K562 (cell line): ENCODE results near the gene OSGEP. TPM values are rescaled to one million over a fixed set of nuclear protein-coding genes. Genes with fewer than 3 reads are reported as not detected.

Experiments used
- ATAC-seq: fragments of 200-7000 bp; cut with Tn5 transposase; 3 replicates; pipeline ENCODE4 v1.9.1; 2020; ENCODE audit warnings: moderate library complexity
- BruUV-seq: library from RNA; stranded (reverse); fragments of 400-500 nt; replicated peaks from 2 replicates; lab custom pipeline; 2021; lab: Mats Ljungman, UMichigan
- CTCF ChIA-PET: fragments of 300-600 bp; formaldehyde crosslinking; extraction: SDS; loops from one replicate; lab custom pipeline; 2021; ENCODE audit warnings: low intra/inter-chr PET ratio; lab: Yijun Ruan, JAX
- POLR2A ChIA-PET: fragments of 300-600, 350-650 bp; sonication (Branson Sonifier 250); formaldehyde crosslinking; extraction: SDS; loops from one replicate; lab custom pipeline; 2021; ENCODE audit warnings: antibody characterized with exemption, inconsistent platforms; lab: Yijun Ruan, JAX
- DNase-seq, 4 experiments: peaks; one replicate each; pipeline versions ENCODE4 v3.0.0 to v3.0.0-alpha.2; 2011 to 2018; ENCODE audit warnings: low spot score in 3 of 4, mixed read lengths in 3 of 4; ENCODE audit errors: extremely low read depth in 1 of 4
- FAIRE-seq: peaks from 2 replicates; lab custom pipeline; 2011; peaks lifted over from hg19 to GRCh38; lab: Jason Lieb, UNC
- H2AFZ ChIP-seq: 2 replicates; pipeline ENCODE4 v1.6.0; 2011; ENCODE audit warnings: low read depth, low read length, control low read depth, inconsistent platforms
- H3K27ac ChIP-seq: fragments of 200-600 bp; 3 replicates; pipeline ENCODE4 v1.8.0; 2011; ENCODE audit warnings: low read depth, mild to moderate bottlenecking, control low read depth, inconsistent platforms, low read length, moderate library complexity, mixed read lengths; ENCODE audit errors: extremely low read depth
- H3K27me3 ChIP-seq, 2 experiments: fragments of 300-600 bp in 1 of 2; 2 replicates in 1 of 2; 3 replicates in 1 of 2; pipeline versions ENCODE4 v1.6.0 to v1.8.0; 2011; ENCODE audit warnings: inconsistent platforms in 2 of 2, low read length in 2 of 2, mild to moderate bottlenecking in 1 of 2, mixed read lengths in 1 of 2, moderate library complexity in 1 of 2; ENCODE audit not compliant: control insufficient read depth in 2 of 2, insufficient read depth in 2 of 2
- H3K36me3 ChIP-seq: fragments of 300-600 bp; 3 replicates; pipeline ENCODE4 v1.8.0; 2011; ENCODE audit warnings: mild to moderate bottlenecking, low read length, inconsistent platforms; ENCODE audit not compliant: control insufficient read depth, insufficient read depth
- H3K4me1 ChIP-seq, 2 experiments: fragments of 200-600 bp in 1 of 2; replicated peaks in 1 of 2; 2 replicates in 1 of 2; 3 replicates in 1 of 2; pipeline versions ENCODE4 v1.5.1 to v1.8.0; 2011; ENCODE audit warnings: inconsistent platforms in 2 of 2, low read length in 2 of 2, mild to moderate bottlenecking in 1 of 2, mixed read lengths in 1 of 2, moderate library complexity in 1 of 2; ENCODE audit not compliant: control insufficient read depth in 2 of 2, insufficient read depth in 2 of 2
- H3K4me2 ChIP-seq: 2 replicates; pipeline ENCODE4 v1.6.1; 2011; ENCODE audit warnings: low read length, control low read depth, inconsistent platforms, mixed read lengths; ENCODE audit not compliant: insufficient read depth
- H3K4me3 ChIP-seq: fragments of 200-600 bp; sonication (generic), shearing (Covaris generic); 2 replicates; pipeline ENCODE4 v1.5.1; 2016; ENCODE audit warnings: control low read depth, inconsistent platforms
- H3K79me2 ChIP-seq: fragments of 200-600 bp; 3 replicates; pipeline ENCODE4 v1.8.0; 2011; ENCODE audit warnings: low read length, inconsistent platforms; ENCODE audit not compliant: control insufficient read depth, insufficient read depth
- H3K9ac ChIP-seq, 2 experiments: 2 replicates each; pipeline versions ENCODE4 v1.6.0 to v1.6.1; 2011; ENCODE audit warnings: low read depth in 2 of 2, low read length in 2 of 2, control low read depth in 1 of 2, inconsistent platforms in 1 of 2, mild to moderate bottlenecking in 1 of 2, mixed read lengths in 1 of 2; ENCODE audit not compliant: insufficient read depth in 1 of 2
- H3K9me1 ChIP-seq: one replicate; pipeline ENCODE4 v1.6.0; 2011; ENCODE audit warnings: inconsistent platforms, mild to moderate bottlenecking, low read length, moderate library complexity; ENCODE audit not compliant: control insufficient read depth, insufficient read depth
- H3K9me3 ChIP-seq: replicated peaks from 2 replicates; pipeline ENCODE4 v1.5.1; 2011; ENCODE audit warnings: low read depth, low read length, inconsistent platforms; ENCODE audit not compliant: control insufficient read depth, insufficient read depth
- H4K20me1 ChIP-seq: replicated peaks from 2 replicates; pipeline ENCODE4 v1.6.1; 2011; ENCODE audit warnings: low read length, inconsistent platforms, mixed read lengths; ENCODE audit not compliant: control insufficient read depth, insufficient read depth
- KDM4B ChIP-seq, 2 experiments: fragments of 450-650 bp in 1 of 2; sonication (generic) in 1 of 2; IDR thresholded peaks; 2 replicates each; pipeline ENCODE4 v1.6.1; 2016 to 2017; ENCODE audit warnings: borderline replicate concordance in 2 of 2, antibody characterized with exemption in 1 of 2, low read depth in 1 of 2, mild to moderate bottlenecking in 1 of 2
- NFATC3 ChIP-seq: fragments of 450-650 bp; IDR thresholded peaks from 2 replicates; pipeline ENCODE4 v1.6.1; 2017; ENCODE audit warnings: mild to moderate bottlenecking
- PTRF ChIP-seq: fragments of 450-650 bp; IDR thresholded peaks from 2 replicates; pipeline ENCODE4 v1.6.1; 2016; ENCODE audit warnings: mild to moderate bottlenecking, missing genetic modification characterization, missing compliant biosample characterization
- RBM22 ChIP-seq: fragments of 200-400 bp; formaldehyde crosslinking; IDR thresholded peaks from 2 replicates; pipeline ENCODE4 v1.6.1; 2018; ENCODE audit warnings: low read length, low read depth; ENCODE audit not compliant: poor library complexity, severe bottlenecking
- TSC22D4 ChIP-seq: fragments of 450-650 bp; IDR thresholded peaks from 2 replicates; pipeline ENCODE4 v1.6.1; 2016; ENCODE audit warnings: missing genetic modification characterization, missing biosample characterization, control low read depth
- ZNF445 ChIP-seq: fragments of 250-450 bp; sonication (Bioruptor Pico); IDR thresholded peaks from 2 replicates; pipeline ENCODE4 v1.4.0; 2020; ENCODE audit warnings: low read depth, mild to moderate bottlenecking, moderate library complexity
- WGBS: fragments of 100-300 bp; shearing (Covaris generic); methylation state at CpG from one replicate; pipeline ENCODE4 v1.1.6; 2016; ENCODE audit warnings: low coverage, mixed read lengths; ENCODE audit not compliant: insufficient coverage; ENCODE audit errors: missing lambda C conversion rate; 5-methylcytosine and 5-hydroxymethylcytosine counted together
- in situ Hi-C: fragments of 300-500 bp; cut with MboI; formaldehyde crosslinking; loops from 4 replicates; pipeline ENCODE4 v1.15.0; 2018; ENCODE audit warnings: inconsistent platforms, mixed read lengths
- intact Hi-C: fragments of 100-400 bp; cut with micrococcal nuclease; formaldehyde crosslinking; loops from 2 replicates; pipeline ENCODE4 v1.14.2; 2022
- polyA plus RNA-seq, 8 experiments: library from polyadenylated mRNA; depleted of rRNA in 4 of 8; stranded (reverse) in 5 of 8; unstranded in 3 of 8; fragments of >200 nt; fragmentation: Nextera tagmentation in 2 of 8; fragmentation: Illumina TruSeq in 1 of 8; extraction: Ambion mirVana in 2 of 8; extraction: Trizol in 1 of 8; gene quantifications; 2 replicates each; pipeline versions ENCODE4 v1.2.1 to v1.2.3, GENCODE V29; 2011 to 2014; ENCODE audit warnings: inconsistent platforms in 1 of 8, missing spikeins in 1 of 8
- total RNA-seq, 7 experiments: library from RNA; depleted of rRNA in 6 of 7; stranded (reverse); fragments of >200 nt in 6 of 7; fragmentation: Illumina TruSeq in 2 of 7; extraction: Trizol in 2 of 7; gene quantifications; 2 replicates each; pipeline versions ENCODE4 v1.2.1 to v1.2.3, GENCODE V29; 2011 to 2021; ENCODE audit warnings: low replicate concordance in 1 of 7
- TF ChIP-seq, protein P1 (sequence below): sonication (generic); formaldehyde crosslinking; IDR thresholded peaks from 2 replicates; pipeline ENCODE4 v1.8.0; 2023; ENCODE audit warnings: mild to moderate bottlenecking, missing genetic modification reagents
- TF ChIP-seq, protein P2 (sequence below): fragments of 450-650 bp; IDR thresholded peaks from 2 replicates; pipeline ENCODE4 v1.6.1; 2016; ENCODE audit warnings: borderline replicate concordance
- TF ChIP-seq, protein P3 (sequence below): fragments of 250-450 bp; sonication (Bioruptor Pico); IDR thresholded peaks from 2 replicates; pipeline ENCODE4 v1.4.0; 2020

Gene OSGEP
- total and polyA plus RNA-seq, 9 of the 15 experiments (the other 6 are each of a cell fraction or from before 2014, with no cell fraction given): 32.1 to 59.2 (median 44.1) TPM

DNA sequence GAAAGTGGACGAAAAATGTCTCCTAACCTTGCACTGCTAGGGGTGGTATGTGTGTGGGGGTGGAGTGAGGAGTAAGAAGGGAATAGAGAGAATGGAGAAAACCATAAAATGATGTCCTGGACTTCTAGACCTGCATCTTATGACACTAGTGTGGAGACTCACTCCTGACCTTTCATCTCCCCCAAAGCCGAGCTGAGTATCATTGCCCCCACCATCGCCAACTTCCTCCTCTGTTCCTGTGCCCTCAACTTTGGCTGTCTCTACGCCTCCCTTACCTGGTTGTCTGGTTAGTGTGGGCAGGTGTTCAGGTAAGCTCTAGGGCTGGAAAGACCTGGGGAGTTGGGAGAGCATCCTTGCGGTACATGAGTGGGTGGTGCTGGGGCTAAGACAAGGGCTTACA is 14.1 kb downstream of the OSGEP start (continued):
- TF ChIP-seq, protein P1, sequence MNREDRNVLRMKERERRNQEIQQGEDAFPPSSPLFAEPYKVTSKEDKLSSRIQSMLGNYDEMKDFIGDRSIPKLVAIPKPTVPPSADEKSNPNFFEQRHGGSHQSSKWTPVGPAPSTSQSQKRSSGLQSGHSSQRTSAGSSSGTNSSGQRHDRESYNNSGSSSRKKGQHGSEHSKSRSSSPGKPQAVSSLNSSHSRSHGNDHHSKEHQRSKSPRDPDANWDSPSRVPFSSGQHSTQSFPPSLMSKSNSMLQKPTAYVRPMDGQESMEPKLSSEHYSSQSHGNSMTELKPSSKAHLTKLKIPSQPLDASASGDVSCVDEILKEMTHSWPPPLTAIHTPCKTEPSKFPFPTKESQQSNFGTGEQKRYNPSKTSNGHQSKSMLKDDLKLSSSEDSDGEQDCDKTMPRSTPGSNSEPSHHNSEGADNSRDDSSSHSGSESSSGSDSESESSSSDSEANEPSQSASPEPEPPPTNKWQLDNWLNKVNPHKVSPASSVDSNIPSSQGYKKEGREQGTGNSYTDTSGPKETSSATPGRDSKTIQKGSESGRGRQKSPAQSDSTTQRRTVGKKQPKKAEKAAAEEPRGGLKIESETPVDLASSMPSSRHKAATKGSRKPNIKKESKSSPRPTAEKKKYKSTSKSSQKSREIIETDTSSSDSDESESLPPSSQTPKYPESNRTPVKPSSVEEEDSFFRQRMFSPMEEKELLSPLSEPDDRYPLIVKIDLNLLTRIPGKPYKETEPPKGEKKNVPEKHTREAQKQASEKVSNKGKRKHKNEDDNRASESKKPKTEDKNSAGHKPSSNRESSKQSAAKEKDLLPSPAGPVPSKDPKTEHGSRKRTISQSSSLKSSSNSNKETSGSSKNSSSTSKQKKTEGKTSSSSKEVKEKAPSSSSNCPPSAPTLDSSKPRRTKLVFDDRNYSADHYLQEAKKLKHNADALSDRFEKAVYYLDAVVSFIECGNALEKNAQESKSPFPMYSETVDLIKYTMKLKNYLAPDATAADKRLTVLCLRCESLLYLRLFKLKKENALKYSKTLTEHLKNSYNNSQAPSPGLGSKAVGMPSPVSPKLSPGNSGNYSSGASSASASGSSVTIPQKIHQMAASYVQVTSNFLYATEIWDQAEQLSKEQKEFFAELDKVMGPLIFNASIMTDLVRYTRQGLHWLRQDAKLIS: no peak
- TF ChIP-seq RBM22: no peak
- TF ChIP-seq TSC22D4 (tag): no peak
- TF ChIP-seq KDM4B (IDR thresholded peaks at IDR 0.05; ENCODE audit: borderline replicate concordance in 2 of 2, low read depth in 1 of 2): no peak

DNA sequence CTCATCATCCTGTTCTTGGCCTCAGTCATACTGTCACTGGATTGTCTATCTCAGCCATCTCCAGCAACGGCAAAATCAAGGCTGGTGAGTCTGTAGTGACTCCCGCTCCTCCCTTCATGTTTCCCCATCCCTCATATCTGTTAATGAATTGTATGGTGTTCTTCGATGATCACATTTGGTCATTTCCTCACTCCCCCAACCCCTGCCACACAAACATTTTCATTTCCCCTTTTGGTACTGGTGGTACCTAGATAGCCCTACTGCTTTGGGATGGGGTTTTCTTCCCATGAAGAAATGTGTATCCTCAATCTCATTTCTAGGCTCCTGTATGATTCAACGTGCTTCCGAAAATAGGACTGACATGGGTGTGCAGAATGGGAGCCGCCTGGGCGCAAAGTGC is 15.9 kb downstream of the OSGEP start:
- in situ Hi-C loops: no loop called here
- H3K27me3 ChIP-seq: no peaks in the 10 kb centered on the region
- ATAC-seq: no peak
- BruUV-seq: no TSS peak
- intact Hi-C loops: no loop called here
- no peaks in the 10 kb centered on the region for H4K20me1 ChIP-seq
- FAIRE-seq: no peak
- TF ChIP-seq ZNF445 (CRISPR knock-in tag): no peak
- TF ChIP-seq, protein P2, sequence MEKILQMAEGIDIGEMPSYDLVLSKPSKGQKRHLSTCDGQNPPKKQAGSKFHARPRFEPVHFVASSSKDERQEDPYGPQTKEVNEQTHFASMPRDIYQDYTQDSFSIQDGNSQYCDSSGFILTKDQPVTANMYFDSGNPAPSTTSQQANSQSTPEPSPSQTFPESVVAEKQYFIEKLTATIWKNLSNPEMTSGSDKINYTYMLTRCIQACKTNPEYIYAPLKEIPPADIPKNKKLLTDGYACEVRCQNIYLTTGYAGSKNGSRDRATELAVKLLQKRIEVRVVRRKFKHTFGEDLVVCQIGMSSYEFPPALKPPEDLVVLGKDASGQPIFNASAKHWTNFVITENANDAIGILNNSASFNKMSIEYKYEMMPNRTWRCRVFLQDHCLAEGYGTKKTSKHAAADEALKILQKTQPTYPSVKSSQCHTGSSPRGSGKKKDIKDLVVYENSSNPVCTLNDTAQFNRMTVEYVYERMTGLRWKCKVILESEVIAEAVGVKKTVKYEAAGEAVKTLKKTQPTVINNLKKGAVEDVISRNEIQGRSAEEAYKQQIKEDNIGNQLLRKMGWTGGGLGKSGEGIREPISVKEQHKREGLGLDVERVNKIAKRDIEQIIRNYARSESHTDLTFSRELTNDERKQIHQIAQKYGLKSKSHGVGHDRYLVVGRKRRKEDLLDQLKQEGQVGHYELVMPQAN: no peak
- TF ChIP-seq, protein P3, sequence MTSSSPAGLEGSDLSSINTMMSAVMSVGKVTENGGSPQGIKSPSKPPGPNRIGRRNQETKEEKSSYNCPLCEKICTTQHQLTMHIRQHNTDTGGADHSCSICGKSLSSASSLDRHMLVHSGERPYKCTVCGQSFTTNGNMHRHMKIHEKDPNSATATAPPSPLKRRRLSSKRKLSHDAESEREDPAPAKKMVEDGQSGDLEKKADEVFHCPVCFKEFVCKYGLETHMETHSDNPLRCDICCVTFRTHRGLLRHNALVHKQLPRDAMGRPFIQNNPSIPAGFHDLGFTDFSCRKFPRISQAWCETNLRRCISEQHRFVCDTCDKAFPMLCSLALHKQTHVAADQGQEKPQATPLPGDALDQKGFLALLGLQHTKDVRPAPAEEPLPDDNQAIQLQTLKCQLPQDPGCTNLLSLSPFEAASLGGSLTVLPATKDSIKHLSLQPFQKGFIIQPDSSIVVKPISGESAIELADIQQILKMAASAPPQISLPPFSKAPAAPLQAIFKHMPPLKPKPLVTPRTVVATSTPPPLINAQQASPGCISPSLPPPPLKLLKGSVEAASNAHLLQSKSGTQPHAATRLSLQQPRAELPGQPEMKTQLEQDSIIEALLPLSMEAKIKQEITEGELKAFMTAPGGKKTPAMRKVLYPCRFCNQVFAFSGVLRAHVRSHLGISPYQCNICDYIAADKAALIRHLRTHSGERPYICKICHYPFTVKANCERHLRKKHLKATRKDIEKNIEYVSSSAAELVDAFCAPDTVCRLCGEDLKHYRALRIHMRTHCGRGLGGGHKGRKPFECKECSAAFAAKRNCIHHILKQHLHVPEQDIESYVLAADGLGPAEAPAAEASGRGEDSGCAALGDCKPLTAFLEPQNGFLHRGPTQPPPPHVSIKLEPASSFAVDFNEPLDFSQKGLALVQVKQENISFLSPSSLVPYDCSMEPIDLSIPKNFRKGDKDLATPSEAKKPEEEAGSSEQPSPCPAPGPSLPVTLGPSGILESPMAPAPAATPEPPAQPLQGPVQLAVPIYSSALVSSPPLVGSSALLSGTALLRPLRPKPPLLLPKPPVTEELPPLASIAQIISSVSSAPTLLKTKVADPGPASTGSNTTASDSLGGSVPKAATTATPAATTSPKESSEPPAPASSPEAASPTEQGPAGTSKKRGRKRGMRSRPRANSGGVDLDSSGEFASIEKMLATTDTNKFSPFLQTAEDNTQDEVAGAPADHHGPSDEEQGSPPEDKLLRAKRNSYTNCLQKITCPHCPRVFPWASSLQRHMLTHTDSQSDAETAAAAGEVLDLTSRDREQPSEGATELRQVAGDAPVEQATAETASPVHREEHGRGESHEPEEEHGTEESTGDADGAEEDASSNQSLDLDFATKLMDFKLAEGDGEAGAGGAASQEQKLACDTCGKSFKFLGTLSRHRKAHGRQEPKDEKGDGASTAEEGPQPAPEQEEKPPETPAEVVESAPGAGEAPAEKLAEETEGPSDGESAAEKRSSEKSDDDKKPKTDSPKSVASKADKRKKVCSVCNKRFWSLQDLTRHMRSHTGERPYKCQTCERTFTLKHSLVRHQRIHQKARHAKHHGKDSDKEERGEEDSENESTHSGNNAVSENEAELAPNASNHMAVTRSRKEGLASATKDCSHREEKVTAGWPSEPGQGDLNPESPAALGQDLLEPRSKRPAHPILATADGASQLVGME (CRISPR knock-in tag): no peak
- no peak for TF ChIP-seq NFATC3
- TF ChIP-seq PTRF (tag): no peak
- H3K9ac ChIP-seq: no peak overlapping the region
- H3K79me2 ChIP-seq: no peaks in the 10 kb centered on the region
- WGBS: 46% methylated on average over 6 of the region's 7 CpGs
- no peak overlapping the region for H3K27ac ChIP-seq
- no peaks in the 10 kb centered on the region for H3K9me3 ChIP-seq
- H3K4me2 ChIP-seq: no peak overlapping the region
- no peak overlapping the region for H3K4me3 ChIP-seq
- H2AFZ ChIP-seq: no peak overlapping the region
- POLR2A ChIA-PET: no interaction called here
- CTCF ChIA-PET: no interaction called here
- DNase-seq: no peak
- peaks cover 6 to 7% of the 10 kb centered on the region in 2 experiments; a peak in 4 of 5 replicates for H3K4me1 ChIP-seq
- no peaks in the 10 kb centered on the region for H3K36me3 ChIP-seq
- H3K9me1 ChIP-seq: no peaks in the 10 kb centered on the region
